Measurements from ENCODE around the gene OSBPL8.
A peak's percentile ranks its signal among the peaks of the same experiment; 100 is the strongest.
"Not testable (repeated sequence)": the region's sequence is repeated elsewhere in the genome, so short reads cannot be mapped to it uniquely, and the experiment has no call there.

Gene OSBPL8

GRCh38 chr12:76490763-76491162 is 68.8 kb downstream of the OSBPL8 start:
- Mint-ChIP-seq H3K9me3 (ENCODE audit: low read depth) (peaks cover 28% of the 10 kb centered on the region), H3K27ac (peak overlapping the region; percentile 61), H3K27me3 (no peaks in the 10 kb centered on the region), H3K4me3 (no peak overlapping the region), H3K4me1 (ENCODE audit: low read depth) (peaks cover 33% of the 10 kb centered on the region), H3K36me3 (peaks cover 34% of the 10 kb centered on the region)

- H3K36me3 Mint-ChIP-seq, result peaks cover 28% of the 10 kb centered on the region
These were observed 69.8 kb downstream of the OSBPL8 start for GRCh38 chr12:76489737-76490136.

GRCh38 chr12:76486011-76486410 is 73.6 kb downstream of the OSBPL8 start:
- H3K4me1 Mint-ChIP-seq (ENCODE audit: low read depth), result peaks cover 30% of the 10 kb centered on the region
- no peaks in the 10 kb centered on the region for H3K27me3 Mint-ChIP-seq
- no peaks in the 10 kb centered on the region for H3K9me3 Mint-ChIP-seq (ENCODE audit: low read depth)
- H3K36me3 Mint-ChIP-seq, result peaks cover 11% of the 10 kb centered on the region
- H3K27ac Mint-ChIP-seq, result no peak overlapping the region
- H3K4me3 Mint-ChIP-seq, result no peak overlapping the region

More at GRCh38 chr12:76489737-76490136, 69.8 kb downstream of the OSBPL8 start:
- no peaks in the 10 kb centered on the region for H3K27me3 Mint-ChIP-seq
- H3K4me3 Mint-ChIP-seq, result no peak overlapping the region
- H3K9me3 Mint-ChIP-seq (ENCODE audit: low read depth), result peaks cover 20% of the 10 kb centered on the region
- H3K27ac Mint-ChIP-seq, result peak overlapping the region; percentile 62
- peaks cover 30% of the 10 kb centered on the region for H3K4me1 Mint-ChIP-seq (ENCODE audit: low read depth)

- H3K27ac Mint-ChIP-seq, result peak overlapping the region; percentile 8
These were observed 78.8 kb downstream of the OSBPL8 start for GRCh38 chr12:76480796-76481195.

GRCh38 chr12:76478045-76478444 is 81.5 kb downstream of the OSBPL8 start:
- Mint-ChIP-seq H3K36me3 (peaks cover 8% of the 10 kb centered on the region), H3K27me3 (no peaks in the 10 kb centered on the region), H3K9me3 (ENCODE audit: low read depth) (no peaks in the 10 kb centered on the region), H3K4me3 (no peak overlapping the region), H3K4me1 (ENCODE audit: low read depth) (peaks cover 22% of the 10 kb centered on the region), H3K27ac (no peak overlapping the region)

More at GRCh38 chr12:76480796-76481195, 78.8 kb downstream of the OSBPL8 start:
- Mint-ChIP-seq H3K4me3 (no peak overlapping the region), H3K9me3 (ENCODE audit: low read depth) (no peaks in the 10 kb centered on the region), H3K4me1 (ENCODE audit: low read depth) (peaks cover 20% of the 10 kb centered on the region), H3K27me3 (no peaks in the 10 kb centered on the region), H3K36me3 (peaks cover 12% of the 10 kb centered on the region)

GRCh38 chr12:76472862-76473261 is 86.7 kb downstream of the OSBPL8 start:
- not testable (repeated sequence) for H3K9me3 Mint-ChIP-seq (ENCODE audit: low read depth); H3K27me3 Mint-ChIP-seq; H3K4me3 Mint-ChIP-seq; H3K27ac Mint-ChIP-seq; H3K36me3 Mint-ChIP-seq
- peaks cover 17% of the 10 kb centered on the region for H3K4me1 Mint-ChIP-seq (ENCODE audit: low read depth)

GRCh38 chr12:76471579-76471978 is 88.0 kb downstream of the OSBPL8 start:
- H3K4me3 Mint-ChIP-seq, result no peak overlapping the region
- no peak overlapping the region for H3K27ac Mint-ChIP-seq
- H3K4me1 Mint-ChIP-seq (ENCODE audit: low read depth), result peaks cover 24% of the 10 kb centered on the region
- H3K27me3 Mint-ChIP-seq, result no peaks in the 10 kb centered on the region
- H3K9me3 Mint-ChIP-seq (ENCODE audit: low read depth), result no peaks in the 10 kb centered on the region
- H3K36me3 Mint-ChIP-seq, result no peaks in the 10 kb centered on the region

- Mint-ChIP-seq H3K9me3 (ENCODE audit: low read depth) (no peaks in the 10 kb centered on the region), H3K27ac (no peak overlapping the region), H3K4me3 (no peak overlapping the region), H3K36me3 (no peaks in the 10 kb centered on the region), H3K27me3 (no peaks in the 10 kb centered on the region), H3K4me1 (ENCODE audit: low read depth) (peaks cover 19% of the 10 kb centered on the region)
These were observed 89.3 kb downstream of the OSBPL8 start for GRCh38 chr12:76470028-76470939.

GRCh38 chr12:76464631-76465166 is 94.9 kb downstream of the OSBPL8 start:
- Mint-ChIP-seq H3K4me3 (no peak overlapping the region), H3K4me1 (ENCODE audit: low read depth) (peaks cover 51% of the 10 kb centered on the region), H3K36me3 (no peaks in the 10 kb centered on the region), H3K9me3 (ENCODE audit: low read depth) (no peaks in the 10 kb centered on the region), H3K27ac (no peak overlapping the region), H3K27me3 (no peaks in the 10 kb centered on the region)

- peaks cover 54% of the 10 kb centered on the region for H3K4me1 Mint-ChIP-seq (ENCODE audit: low read depth)
- H3K27ac Mint-ChIP-seq, result no peak overlapping the region
These were observed 96.8 kb downstream of the OSBPL8 start for GRCh38 chr12:76462668-76463224.

GRCh38 chr12:76460807-76461206 is 98.8 kb downstream of the OSBPL8 start:
- no peaks in the 10 kb centered on the region for H3K27me3 Mint-ChIP-seq
- no peaks in the 10 kb centered on the region for H3K36me3 Mint-ChIP-seq
- H3K4me1 Mint-ChIP-seq (ENCODE audit: low read depth), result peaks cover 53% of the 10 kb centered on the region
- peak overlapping the region; percentile 64 for H3K27ac Mint-ChIP-seq
- H3K4me3 Mint-ChIP-seq, result no peak overlapping the region
- no peaks in the 10 kb centered on the region for H3K9me3 Mint-ChIP-seq (ENCODE audit: low read depth)

More at GRCh38 chr12:76462668-76463224, 96.8 kb downstream of the OSBPL8 start:
- Mint-ChIP-seq H3K4me3 (no peak overlapping the region), H3K9me3 (ENCODE audit: low read depth) (no peaks in the 10 kb centered on the region), H3K27me3 (no peaks in the 10 kb centered on the region), H3K36me3 (no peaks in the 10 kb centered on the region)

- Mint-ChIP-seq H3K27ac (peak overlapping the region; percentile 22), H3K9me3 (ENCODE audit: low read depth) (no peaks in the 10 kb centered on the region), H3K27me3 (no peaks in the 10 kb centered on the region), H3K36me3 (peaks cover under 1% of the 10 kb centered on the region), H3K4me1 (ENCODE audit: low read depth) (peaks cover 46% of the 10 kb centered on the region), H3K4me3 (no peak overlapping the region)
These were observed 101.8 kb downstream of the OSBPL8 start for GRCh38 chr12:76457818-76458217.

GRCh38 chr12:76457010-76457409 is 102.6 kb downstream of the OSBPL8 start:
- Mint-ChIP-seq H3K4me1 (ENCODE audit: low read depth) (peaks cover 45% of the 10 kb centered on the region), H3K27me3 (no peaks in the 10 kb centered on the region), H3K27ac (peak overlapping the region; percentile 64)

GRCh38 chr12:76455582-76456345 is 103.8 kb downstream of the OSBPL8 start:
- H3K4me1 Mint-ChIP-seq (ENCODE audit: low read depth), result peaks cover 35% of the 10 kb centered on the region
- peaks cover 7% of the 10 kb centered on the region for H3K36me3 Mint-ChIP-seq

More at GRCh38 chr12:76457010-76457409, 102.6 kb downstream of the OSBPL8 start:
- Mint-ChIP-seq H3K4me3 (no peak overlapping the region), H3K9me3 (ENCODE audit: low read depth) (no peaks in the 10 kb centered on the region), H3K36me3 (peaks cover 6% of the 10 kb centered on the region)

More at GRCh38 chr12:76455582-76456345, 103.8 kb downstream of the OSBPL8 start:
- Mint-ChIP-seq H3K27me3 (no peaks in the 10 kb centered on the region), H3K27ac (no peak overlapping the region), H3K9me3 (ENCODE audit: low read depth) (no peaks in the 10 kb centered on the region), H3K4me3 (no peak overlapping the region)

All from activated naive CD8-positive, alpha-beta T cell (primary cell).